ENCODE data around the gene HNRNPA0.

GRCh38 chr5:137712139-137712667 is 42.0 kb downstream of the HNRNPA0 start:
- TF ChIP-seq CTCF (IDR thresholded peaks at IDR 0.05) (no peak), POLR2A (IDR thresholded peaks at IDR 0.05) (no peak), EP300 (IDR thresholded peaks at IDR 0.05) (no peak)
